GM18907 (cell line): Measurements from ENCODE around the gene TSPAN9.

Experiments used
- ATAC-seq: cut with Tn5 transposase; IDR thresholded peaks from one replicate; pipeline ENCODE4 v1.9.1; 2021; ENCODE audit warnings: mild to moderate bottlenecking, moderate library complexity; ENCODE audit not compliant: unreplicated experiment

The TSPAN9 gene

DNA sequence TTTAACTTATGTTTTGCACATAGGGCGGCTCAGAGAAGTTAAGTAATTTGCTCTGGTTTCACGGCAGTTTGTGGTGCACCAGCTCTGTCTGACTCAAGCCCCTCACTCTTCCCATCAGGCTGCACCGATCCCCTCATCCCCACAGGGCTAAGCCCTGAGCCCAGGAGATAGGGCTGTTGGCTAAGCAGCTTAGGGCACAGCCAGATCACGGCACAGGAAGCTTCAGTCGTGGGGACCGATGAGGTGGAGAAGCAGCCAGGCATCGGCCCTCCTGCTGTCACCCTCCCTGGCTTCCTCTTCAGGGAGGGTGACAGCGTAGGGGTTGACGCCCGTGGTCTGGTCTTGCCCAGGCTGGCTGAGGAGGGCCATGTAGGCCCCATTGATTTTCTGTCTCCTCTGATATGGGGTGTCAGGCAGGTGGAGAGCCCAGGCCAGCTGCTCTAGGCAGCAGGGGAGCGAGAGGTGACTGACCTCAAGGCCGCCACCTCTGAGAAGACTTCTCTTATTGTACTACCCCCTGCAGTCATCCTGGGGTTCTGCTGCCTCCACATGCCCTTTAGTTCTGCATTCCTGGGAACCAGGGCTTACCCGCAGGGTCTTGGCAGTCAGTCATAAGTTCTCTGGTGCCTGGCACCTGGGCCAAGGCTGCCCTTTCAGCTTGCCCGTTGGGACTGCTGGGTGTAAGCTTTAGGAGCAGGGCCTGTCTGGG is 166.4 kb downstream of the TSPAN9 start:
- no peak for ATAC-seq

DNA sequence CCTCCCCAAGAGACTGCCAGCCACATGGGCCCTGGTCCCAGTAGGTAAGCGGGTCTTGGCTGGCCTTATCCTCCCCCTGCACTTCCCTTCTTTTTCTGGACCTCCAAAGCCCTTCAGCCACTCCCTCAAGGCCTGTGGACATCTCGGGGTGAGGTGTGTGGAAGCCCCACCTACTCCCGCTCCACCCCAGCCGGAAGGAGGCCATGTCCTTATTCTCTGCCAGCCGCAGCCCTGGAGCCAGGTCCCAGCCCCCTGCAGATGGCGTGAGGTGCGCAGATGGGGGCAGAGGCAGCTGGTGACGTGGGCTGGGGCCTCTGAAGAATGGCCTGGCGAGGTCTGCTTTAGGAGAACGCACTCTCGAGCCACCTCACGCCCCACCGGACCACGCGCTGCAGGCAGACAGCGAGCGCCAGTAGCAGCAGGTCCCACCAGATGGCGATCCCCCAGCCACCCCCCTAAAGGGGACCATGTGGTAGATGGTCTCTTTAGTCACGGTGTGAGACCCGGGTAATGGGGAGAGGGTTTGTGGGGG is 167.1 kb downstream of the TSPAN9 start:
- no peak for ATAC-seq

GRCh38 chr12:3246253-3246652 is 169.1 kb downstream of the TSPAN9 start:
- no peak for ATAC-seq

DNA sequence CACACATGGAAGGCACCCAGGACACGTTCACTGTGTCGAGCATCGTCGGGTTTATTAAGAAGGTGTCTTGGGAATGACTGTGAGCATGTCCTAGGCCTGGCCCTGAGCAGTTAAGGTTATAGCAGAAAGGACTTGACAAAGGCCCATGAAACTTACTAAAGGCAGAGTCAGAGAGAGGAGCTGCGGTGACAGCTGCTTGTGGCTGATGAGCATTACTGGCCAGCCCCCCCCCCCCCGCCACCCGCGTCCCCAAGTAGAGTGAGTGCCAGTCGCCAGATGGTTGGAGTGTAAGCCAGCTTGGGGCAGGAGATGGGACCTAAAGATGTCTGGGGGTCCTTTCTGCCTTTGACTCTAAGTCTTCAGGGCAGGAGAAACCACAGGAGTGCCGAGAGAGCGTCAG is 169.9 kb downstream of the TSPAN9 start:
- no peak for ATAC-seq

DNA sequence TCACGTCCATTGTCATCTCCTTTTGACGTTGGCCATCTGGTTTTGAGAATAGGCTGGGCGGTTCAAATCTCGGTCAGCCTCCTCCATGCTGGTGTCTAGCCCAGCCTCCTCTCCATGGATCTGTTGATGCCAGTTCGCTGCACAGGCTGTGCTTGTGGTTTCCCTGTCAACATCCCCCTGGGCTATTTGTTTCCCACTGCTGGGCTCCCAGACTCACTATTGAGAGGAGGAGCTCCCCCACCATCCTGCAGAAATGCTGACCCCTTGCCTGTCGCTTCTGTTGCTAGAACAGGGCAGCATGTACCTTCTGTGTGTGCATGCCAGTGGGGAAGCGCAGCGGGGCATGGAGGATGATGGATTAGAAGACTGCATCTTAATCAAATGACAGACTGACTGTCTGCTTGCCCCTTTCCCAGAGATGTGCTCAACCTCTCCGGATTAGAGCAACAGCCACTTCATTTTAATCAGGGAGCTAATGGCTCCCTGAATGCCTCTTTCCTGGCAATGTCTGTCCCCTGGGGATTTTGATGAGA is 170.5 kb downstream of the TSPAN9 start:
- ATAC-seq, result no peak

GRCh38 chr12:3249081-3249800 is 172.1 kb downstream of the TSPAN9 start:
- ATAC-seq, result no peak

DNA sequence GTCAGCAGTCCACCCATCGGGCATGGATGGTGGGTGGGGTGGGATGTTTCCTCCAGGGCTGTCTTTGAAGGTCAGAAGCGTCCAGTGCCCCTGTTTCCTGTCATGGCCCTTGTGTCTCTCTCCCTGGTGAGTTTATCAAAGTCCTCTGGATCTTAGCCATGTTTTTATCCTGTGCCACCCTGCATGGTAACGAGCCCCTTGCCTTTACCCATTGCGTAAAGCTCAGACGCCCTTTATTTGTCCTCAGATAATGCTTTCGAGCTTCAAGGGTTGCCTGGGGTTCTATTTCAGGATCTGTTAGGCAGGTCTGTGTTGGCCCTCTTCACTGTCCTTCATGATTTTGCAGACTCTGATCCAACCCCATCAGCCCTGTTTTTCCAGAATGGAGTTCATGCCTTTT is 172.9 kb downstream of the TSPAN9 start:
- no peak for ATAC-seq

DNA sequence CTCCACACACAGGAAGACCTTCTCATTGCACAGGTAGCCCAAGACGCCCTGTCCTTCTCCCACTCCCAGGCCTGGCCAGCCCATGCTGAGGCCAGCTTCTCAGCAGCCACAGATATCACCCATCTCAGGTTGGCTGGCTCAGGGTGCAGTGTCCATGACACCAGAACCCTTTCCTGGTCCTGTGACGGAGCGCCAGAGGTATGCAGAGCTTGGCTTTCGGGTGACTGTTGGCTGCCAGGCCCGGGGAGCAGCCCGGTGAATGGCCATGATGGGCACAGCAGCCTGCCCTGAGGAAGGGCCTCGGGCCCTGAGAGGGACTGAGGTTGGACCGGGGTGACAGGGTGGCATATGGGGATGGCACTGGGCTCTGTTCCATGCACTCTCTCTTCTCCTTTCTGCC is 173.4 kb downstream of the TSPAN9 start:
- no peak for ATAC-seq

DNA sequence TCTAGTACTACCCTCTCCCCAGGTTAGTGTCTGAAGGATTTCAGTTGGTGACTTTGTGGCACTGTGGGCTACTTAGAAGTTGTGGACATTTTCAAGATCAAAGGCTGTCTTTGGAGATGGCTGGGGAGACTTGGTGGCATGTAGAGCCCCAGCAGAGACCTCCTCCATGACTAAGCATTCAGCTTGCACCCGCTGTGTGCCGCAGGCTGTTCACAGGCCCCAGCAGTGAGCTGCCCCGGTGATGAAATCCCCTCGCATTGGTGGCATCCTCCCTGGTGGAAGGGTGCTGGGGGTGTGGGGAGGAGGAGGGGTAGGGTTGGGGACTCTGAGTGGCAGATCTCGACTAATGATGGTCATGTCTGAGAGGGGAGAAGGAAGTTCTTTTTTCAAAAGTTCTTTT is 173.9 kb downstream of the TSPAN9 start:
- no peak for ATAC-seq

- ATAC-seq, result no peak
Observed at GRCh38 chr12:3251691-3252090, 174.5 kb downstream of the TSPAN9 start.

GRCh38 chr12:3252450-3252891 is 175.3 kb downstream of the TSPAN9 start:
- ATAC-seq, result no peak

- ATAC-seq, result no peak
Observed at GRCh38 chr12:3253682-3254275, 176.6 kb downstream of the TSPAN9 start.

- no peak for ATAC-seq
Observed at GRCh38 chr12:3255057-3255456, 177.9 kb downstream of the TSPAN9 start.

- no peak for ATAC-seq
Observed at GRCh38 chr12:3256103-3256631, 179.0 kb downstream of the TSPAN9 start.

- no peak for ATAC-seq
Observed at GRCh38 chr12:3257411-3257810, 180.2 kb downstream of the TSPAN9 start.

DNA sequence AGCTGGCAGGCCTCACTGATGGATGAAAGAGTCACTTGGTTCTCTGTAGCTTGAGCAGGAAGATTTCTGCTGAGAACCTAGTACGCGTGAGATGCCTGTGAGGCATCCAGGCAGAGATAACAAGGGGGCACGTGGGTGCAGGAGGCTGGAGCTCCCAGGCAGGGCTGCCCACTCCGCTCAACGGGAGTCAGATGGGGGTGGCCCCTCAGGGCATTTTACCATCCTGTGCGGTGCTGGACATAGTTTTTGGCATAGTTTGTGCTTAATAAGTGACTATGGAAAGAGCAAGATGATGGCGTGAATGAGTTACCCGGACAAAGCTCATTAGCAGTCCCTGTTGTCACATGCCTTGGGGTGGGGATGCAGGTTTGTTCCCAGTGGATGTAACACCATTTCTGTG is 182.8 kb downstream of the TSPAN9 start:
- ATAC-seq, result no peak

DNA sequence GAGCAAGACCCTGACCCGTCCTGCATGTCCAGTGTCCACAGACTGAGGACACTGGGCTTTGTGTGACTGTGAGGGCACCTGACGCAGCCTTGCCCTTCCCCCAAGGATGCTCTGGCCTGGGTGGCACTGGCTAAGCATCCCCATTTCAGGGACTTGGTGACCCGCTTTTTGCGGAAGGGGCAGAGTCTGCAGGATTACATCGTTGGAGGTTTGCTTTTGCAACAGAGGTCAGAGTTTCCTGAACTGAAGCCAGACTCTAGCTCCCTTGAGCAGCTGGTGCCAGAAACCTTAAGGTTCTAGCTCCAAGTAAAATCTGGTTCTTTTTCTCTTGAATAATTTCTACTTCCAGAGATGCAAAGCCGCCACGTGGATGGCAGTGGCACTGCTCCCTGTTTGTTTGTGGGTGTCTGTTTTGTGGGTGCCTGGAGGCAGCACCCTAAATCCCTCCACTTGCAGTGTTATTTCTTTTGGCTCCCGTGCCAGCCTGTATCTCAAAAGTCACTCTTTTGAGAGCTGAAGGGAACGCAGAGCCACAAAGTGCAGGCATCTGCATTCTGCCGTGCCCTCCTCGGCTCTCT is 184.7 kb downstream of the TSPAN9 start:
- no peak for ATAC-seq

GRCh38 chr12:3262470-3262869 is 185.3 kb downstream of the TSPAN9 start:
- no peak for ATAC-seq

DNA sequence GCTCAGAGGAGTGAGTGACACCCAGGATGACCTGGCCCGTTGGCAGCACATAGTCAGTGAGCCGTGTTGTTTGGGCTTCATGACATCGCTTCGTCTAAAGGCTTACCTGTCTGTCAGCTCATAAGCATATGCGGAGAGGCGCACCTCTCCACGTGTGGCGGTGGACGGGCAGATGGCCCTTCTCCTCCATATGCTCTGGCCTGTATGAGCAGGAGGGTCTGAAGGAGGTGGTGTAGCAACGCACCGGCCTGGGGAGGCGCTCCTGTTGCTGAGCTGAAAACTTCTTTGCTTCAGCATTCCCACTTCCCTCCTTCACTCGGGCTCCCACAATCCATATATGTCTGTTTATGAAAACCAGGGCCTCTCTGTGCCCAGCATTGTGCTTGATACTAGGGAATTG is 186.1 kb downstream of the TSPAN9 start:
- no peak for ATAC-seq

DNA sequence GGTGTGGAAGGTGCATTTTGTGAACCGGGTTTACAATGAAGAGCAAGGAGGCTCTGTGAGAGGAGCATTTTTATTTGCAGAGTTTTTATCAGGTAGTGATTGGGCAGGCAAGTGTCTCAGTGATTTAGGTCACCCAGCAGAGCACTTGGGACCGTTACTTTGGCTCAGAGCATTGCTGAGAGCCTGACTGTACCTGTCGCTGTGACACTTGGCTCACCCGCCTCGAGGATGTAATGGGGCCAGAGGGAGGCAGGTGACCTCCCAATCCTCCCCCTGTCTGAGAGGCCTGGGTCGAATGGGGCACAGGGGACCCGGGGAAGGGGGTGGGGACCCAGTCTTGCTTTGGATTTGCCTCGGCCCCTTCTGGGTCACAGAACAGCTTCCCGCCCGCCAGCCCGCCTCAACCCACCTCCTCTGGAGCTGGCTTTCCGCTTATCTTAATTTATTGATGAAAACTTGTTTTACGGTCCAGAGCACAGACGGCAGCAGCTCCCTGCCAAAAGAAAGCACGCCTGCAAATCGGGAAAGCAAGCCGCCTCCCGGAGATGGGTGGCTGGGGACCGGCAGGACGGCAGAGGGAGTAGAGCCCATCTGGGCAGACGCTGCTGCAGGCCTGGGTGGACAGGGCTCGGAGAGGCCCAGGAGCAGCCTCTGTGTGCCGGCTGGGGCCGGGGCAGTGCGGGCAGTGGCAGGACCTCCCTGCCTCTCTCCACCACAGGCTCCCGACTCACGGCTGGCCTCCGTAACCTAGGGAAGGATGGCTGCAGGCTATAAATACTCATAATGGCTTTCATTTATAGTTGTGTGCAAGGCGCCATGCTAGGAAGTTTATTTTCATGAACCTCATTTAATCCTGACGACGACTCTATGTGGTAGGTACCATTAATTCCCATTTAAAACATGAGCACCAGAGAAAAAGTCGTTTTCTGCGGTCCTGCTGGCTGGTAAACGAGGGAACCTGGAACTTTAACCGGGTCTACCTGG is 187.1 kb downstream of the TSPAN9 start:
- no peak for ATAC-seq
